ENCODE data around the gene HNRNPC. TPM values are rescaled to one million over a fixed set of nuclear protein-coding genes. Genes with fewer than 3 reads are reported as not detected.
"Not testable (repeated sequence)": the region's sequence is repeated elsewhere in the genome, so short reads cannot be mapped to it uniquely, and the experiment has no call there.

The HNRNPC gene
- polyA plus RNA-seq, 2 of the 4 experiments (the other 2 are of a cell fraction) = 1,057 to 1,069 TPM

- TF ChIP-seq, protein P1, sequence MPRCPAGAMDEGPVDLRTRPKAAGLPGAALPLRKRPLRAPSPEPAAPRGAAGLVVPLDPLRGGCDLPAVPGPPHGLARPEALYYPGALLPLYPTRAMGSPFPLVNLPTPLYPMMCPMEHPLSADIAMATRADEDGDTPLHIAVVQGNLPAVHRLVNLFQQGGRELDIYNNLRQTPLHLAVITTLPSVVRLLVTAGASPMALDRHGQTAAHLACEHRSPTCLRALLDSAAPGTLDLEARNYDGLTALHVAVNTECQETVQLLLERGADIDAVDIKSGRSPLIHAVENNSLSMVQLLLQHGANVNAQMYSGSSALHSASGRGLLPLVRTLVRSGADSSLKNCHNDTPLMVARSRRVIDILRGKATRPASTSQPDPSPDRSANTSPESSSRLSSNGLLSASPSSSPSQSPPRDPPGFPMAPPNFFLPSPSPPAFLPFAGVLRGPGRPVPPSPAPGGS (IDR thresholded peaks at IDR 0.05) = no peak
- TF ChIP-seq CTCF (IDR thresholded peaks at IDR 0.05) = no peak
- TF ChIP-seq RAD21 (conservative IDR thresholded peaks at IDR 0.05 in 1 of 2, IDR thresholded peaks at IDR 0.05 in 1 of 2) = no peak
- TF ChIP-seq, protein P2, sequence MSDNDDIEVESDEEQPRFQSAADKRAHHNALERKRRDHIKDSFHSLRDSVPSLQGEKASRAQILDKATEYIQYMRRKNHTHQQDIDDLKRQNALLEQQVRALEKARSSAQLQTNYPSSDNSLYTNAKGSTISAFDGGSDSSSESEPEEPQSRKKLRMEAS (IDR thresholded peaks at IDR 0.05) = no peak
- no peak for TF ChIP-seq JUN (IDR thresholded peaks at IDR 0.05)
- TF ChIP-seq SREBF2 (IDR thresholded peaks at IDR 0.05) = no peak
- TF ChIP-seq CHD4 (IDR thresholded peaks at IDR 0.05; ENCODE audit: borderline replicate concordance) = no peak
- Histone ChIP-seq H3K4me3 (no peak overlapping the region), H3K27ac (no peak overlapping the region), H3K9me3 (peaks cover 10% of the 10 kb centered on the region; the same call in 2 of the 3 replicates), H3K4me2 (no peak overlapping the region), H3K4me1 (0 out of 3 replicates have a peak, but pooled peaks cover 5% of the 10 kb centered on the region)
- 64% methylated on average over 7 of the region's 8 CpGs for WGBS (ENCODE audit: missing lambda C conversion rate)
- FAIRE-seq (no peak), ATAC-seq (no peak), DNase-seq (ENCODE audit: low read depth in 1 of 2, low spot score in 1 of 2) (no peak)
- CTCF ChIA-PET = interaction anchor here (0.9 to 2.1 kb wide), 2 partner anchors 11 to 32 kb away, joined by 5 to 7 read pairs; no protein-coding TSS in a partner anchor
- POLR2A ChIA-PET = no interaction called here
Measured at GRCh38 chr14:21168055-21168454, 101.2 kb downstream of the HNRNPC start.

DNA sequence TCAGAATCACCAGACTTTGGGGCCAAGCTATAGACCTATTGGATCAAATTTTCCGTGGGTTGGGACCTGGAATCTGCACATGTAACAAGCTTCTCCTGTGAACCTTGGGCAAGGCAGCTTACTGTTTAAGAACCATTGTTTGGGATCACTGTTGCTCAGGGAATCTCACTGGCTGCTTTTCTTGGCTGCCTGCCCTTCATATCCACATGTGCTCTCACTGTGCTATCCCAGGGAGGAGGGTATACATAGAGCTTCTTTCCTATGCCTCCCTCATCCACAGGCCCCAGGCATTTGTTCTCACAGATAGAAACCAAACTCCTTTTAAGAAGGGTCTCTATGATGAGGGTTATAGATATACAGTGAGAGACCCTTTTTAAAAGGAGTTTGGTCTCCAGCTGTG lies 103.6 kb downstream of the HNRNPC start:
- 30% methylated on average over 1 of the region's 1 CpG for whole genome bisulfite sequencing (ENCODE audit: missing lambda C conversion rate)
- DNase-seq (ENCODE audit: low read depth in 1 of 2, low spot score in 1 of 2); H3K4me3 ChIP-seq; H3K4me2 ChIP-seq; ATAC-seq; FAIRE-seq; H3K9me3 ChIP-seq; H3K27ac ChIP-seq; POLR2A ChIA-PET; H3K4me1 ChIP-seq: not testable (repeated sequence)
- CTCF ChIA-PET = interaction anchor here (0.5 to 0.6 kb wide), 2 partner anchors 87 to 104 kb away, joined by 3 read pairs; no protein-coding TSS in a partner anchor

DNA sequence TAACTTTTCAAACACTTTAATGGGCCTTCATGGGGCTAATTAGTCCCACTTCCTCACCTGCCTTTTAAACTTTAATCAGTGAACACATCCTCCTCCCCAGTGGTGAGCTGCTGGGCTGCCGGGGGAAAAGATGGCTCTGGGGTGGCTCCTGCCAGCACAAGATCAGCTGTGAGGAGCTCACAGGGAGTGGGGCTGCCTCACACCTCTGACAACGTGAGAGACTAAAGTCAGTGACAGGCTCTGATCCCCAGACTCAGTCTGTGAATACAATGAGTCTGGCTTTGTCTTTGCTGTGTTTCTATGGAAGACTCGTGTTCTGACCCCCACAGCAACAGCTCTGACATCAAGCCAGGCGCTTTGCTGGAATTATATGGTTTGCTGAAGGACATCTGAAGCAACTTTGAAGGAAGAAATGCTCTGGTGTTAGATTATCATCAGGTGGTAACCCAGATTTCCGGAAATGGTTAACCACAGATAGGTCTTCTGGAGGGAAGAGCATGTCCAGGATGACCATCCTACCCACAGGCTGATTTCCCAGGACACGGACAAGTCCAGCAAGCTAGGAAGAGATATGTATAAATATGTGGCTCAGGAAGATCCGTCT lies 104.1 kb downstream of the HNRNPC start:
- H3K4me1 ChIP-seq; POLR2A ChIA-PET; H3K4me2 ChIP-seq; H3K4me3 ChIP-seq; H3K9me3 ChIP-seq; DNase-seq (ENCODE audit: low read depth in 1 of 2, low spot score in 1 of 2); H3K27ac ChIP-seq: not testable (repeated sequence)
- FAIRE-seq (peak; percentile 18), ATAC-seq (peak; percentile 38 to 57; a peak in 3 of 6 replicates)
- CTCF ChIA-PET = interaction anchor here (0.6 kb wide), 1 partner anchor 88 kb away, joined by 3 read pairs; no protein-coding TSS in a partner anchor
- 17% methylated on average over 7 of the region's 7 CpGs for WGBS (ENCODE audit: missing lambda C conversion rate)

DNA sequence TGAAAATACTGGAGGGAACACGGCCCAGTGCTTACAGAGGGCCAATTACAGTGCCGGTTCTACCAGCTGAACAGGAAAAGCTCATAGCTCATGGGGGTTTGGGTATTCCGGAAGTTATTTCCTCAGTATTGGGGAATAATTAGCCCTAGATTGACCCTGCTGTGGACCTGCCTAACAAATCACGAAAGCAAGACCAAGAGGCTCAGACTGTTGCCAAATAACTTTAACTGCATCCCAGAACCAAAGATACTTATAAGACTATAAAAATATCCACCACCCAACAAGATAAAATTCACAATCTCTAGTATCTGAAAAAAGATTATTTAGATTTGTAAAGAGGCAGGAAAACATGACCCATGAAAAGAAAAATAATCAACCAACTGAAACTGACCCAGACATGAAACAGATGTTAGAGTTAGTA lies 105.4 kb downstream of the HNRNPC start:
- POLR2A ChIA-PET = no interaction called here
- CTCF ChIA-PET = no interaction called here
- FAIRE-seq (no peak), ATAC-seq (no peak), DNase-seq (ENCODE audit: low read depth in 1 of 2, low spot score in 1 of 2) (no peak)
- Histone ChIP-seq H3K27ac (no peak overlapping the region), H3K4me3 (no peak overlapping the region), H3K4me2 (no peak overlapping the region), H3K4me1 (no peaks in the 10 kb centered on the region), H3K9me3 (no peaks in the 10 kb centered on the region)
- WGBS (ENCODE audit: missing lambda C conversion rate) = 66% methylated on average over 4 of the region's 4 CpGs
- TF ChIP-seq ESRRA (IDR thresholded peaks at IDR 0.05; ENCODE audit: borderline replicate concordance, low read length) = no peak
- TF ChIP-seq ZFP36 (IDR thresholded peaks at IDR 0.05; ENCODE audit: borderline replicate concordance, partially characterized antibody) = no peak
- TF ChIP-seq NFE2L2 (conservative IDR thresholded peaks at IDR 0.05; ENCODE audit: low read length) = no peak
- TF ChIP-seq CTCF (IDR thresholded peaks at IDR 0.05) = no peak
- TF ChIP-seq SMC3 (IDR thresholded peaks at IDR 0.05) = no peak
- TF ChIP-seq PBX3 (IDR thresholded peaks at IDR 0.05) = no peak
- TF ChIP-seq EHF (CRISPR knock-in tag; IDR thresholded peaks at IDR 0.05) = no peak
- TF ChIP-seq ZNF302 (CRISPR knock-in tag; IDR thresholded peaks at IDR 0.05) = no peak
- TF ChIP-seq POLR2A (IDR thresholded peaks at IDR 0.05; ENCODE audit: low read length) = no peak
- no peak for TF ChIP-seq TP53 (CRISPR knock-in tag; IDR thresholded peaks at IDR 0.05)
- TF ChIP-seq, protein P1 (IDR thresholded peaks at IDR 0.05) = no peak
- no peak for TF ChIP-seq HDAC2 (IDR thresholded peaks at IDR 0.05)
- no peak for TF ChIP-seq EHMT2 (IDR thresholded peaks at IDR 0.05; ENCODE audit: low read depth)
- no peak for TF ChIP-seq POLR2AphosphoS2 (conservative IDR thresholded peaks at IDR 0.05; ENCODE audit: low read length)
- TF ChIP-seq TFCP2L1 (CRISPR knock-in tag; IDR thresholded peaks at IDR 0.05) = no peak
- TF ChIP-seq RARB (CRISPR knock-in tag; IDR thresholded peaks at IDR 0.05) = no peak
- TF ChIP-seq NPAS2 (CRISPR knock-in tag; IDR thresholded peaks at IDR 0.05; ENCODE audit: borderline replicate concordance) = no peak
